ENCODE measurements around the gene CEPT1.

DNA sequence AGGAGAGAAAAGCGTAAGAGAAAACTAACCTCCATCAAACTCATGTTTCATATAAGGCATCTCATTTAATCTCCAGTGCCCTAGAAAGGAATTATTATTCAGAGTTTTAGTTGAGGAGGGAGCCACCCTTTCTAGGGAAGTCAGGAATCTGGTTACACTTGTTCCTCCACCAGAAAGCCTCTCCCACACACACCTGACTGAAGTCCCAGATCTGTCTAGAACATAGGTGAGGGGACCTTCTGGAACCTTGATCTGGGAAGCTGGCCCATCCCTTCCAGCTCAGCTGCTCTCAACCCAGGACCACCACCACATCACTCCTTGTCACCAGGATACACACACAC is 62.3 kb downstream of the CEPT1 start:
- TF ChIP-seq POLR2AphosphoS5 (IDR thresholded peaks at IDR 0.05; ENCODE audit: low read depth, low read length) (no peak), POLR2A (IDR thresholded peaks at IDR 0.05; ENCODE audit: low read depth, low read length) (no peak), TAF1 (IDR thresholded peaks at IDR 0.05; ENCODE audit: low read depth, low read length) (no peak), PAX5 (IDR thresholded peaks at IDR 0.05; ENCODE audit: insufficient read depth, low read length, severe bottlenecking) (no peak), POU2F2 (IDR thresholded peaks at IDR 0.05; ENCODE audit: low read depth, low read length) (no peak)

Measured in GM12891 (cell line).